ENCODE data around the gene PALLD.

DNA sequence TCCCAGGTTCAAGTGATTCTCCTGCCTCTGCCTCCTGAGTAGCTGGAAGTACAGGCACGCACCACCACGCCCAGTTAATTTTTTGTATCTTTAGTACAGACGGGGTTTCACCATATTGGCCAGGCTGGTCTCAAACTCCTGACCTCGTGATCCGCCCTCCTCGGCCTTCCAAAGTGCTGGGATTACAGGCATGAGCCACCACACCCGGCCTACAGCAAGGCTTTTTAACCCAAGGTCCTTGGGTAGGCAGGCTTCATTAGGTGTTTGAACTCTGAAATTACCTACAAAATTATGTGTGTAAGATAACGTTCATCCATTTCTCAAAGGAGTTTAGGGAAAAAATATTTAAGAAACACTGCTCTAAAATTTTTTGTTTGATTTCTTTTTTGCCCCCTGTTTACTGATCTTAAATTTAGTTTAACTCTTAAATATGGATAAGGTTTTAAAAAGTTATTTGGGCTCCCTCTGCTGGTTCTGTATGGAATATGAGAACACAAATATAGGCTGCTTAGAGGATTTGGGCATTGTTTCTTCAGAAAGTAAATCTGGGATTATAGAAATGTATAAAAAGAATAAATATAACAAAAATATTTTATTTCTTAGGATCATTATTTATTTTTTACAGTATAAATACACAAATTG is 420.4 kb downstream of the PALLD start:
- TF ChIP-seq, protein P1, sequence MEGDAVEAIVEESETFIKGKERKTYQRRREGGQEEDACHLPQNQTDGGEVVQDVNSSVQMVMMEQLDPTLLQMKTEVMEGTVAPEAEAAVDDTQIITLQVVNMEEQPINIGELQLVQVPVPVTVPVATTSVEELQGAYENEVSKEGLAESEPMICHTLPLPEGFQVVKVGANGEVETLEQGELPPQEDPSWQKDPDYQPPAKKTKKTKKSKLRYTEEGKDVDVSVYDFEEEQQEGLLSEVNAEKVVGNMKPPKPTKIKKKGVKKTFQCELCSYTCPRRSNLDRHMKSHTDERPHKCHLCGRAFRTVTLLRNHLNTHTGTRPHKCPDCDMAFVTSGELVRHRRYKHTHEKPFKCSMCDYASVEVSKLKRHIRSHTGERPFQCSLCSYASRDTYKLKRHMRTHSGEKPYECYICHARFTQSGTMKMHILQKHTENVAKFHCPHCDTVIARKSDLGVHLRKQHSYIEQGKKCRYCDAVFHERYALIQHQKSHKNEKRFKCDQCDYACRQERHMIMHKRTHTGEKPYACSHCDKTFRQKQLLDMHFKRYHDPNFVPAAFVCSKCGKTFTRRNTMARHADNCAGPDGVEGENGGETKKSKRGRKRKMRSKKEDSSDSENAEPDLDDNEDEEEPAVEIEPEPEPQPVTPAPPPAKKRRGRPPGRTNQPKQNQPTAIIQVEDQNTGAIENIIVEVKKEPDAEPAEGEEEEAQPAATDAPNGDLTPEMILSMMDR (IDR thresholded peaks at IDR 0.05), result peak; percentile 45 to 62 (median 54)
- TF ChIP-seq POLR2A (IDR thresholded peaks at IDR 0.05), result no peak
